Left ventricle myocardium superior (tissue), 1 donor: Measurements from ENCODE around the gene ZNF319. TPM values are rescaled to one million over a fixed set of nuclear protein-coding genes. Genes with fewer than 3 reads are reported as not detected.
A peak's percentile ranks its signal among the peaks of the same experiment; 100 is the strongest.

ENCODE experiments used
- ATAC-seq: fragments of 200-7000 bp; cut with Tn5 transposase; one replicate; pipeline ENCODE4 v1.9.1; 2020; ENCODE audit warnings: mild to moderate bottlenecking, moderate library complexity
- DNase-seq: peaks from one replicate; pipeline ENCODE4 v3.0.0-alpha.2; 2020
- intact Hi-C: fragments of 100-400 bp; cut with micrococcal nuclease; formaldehyde crosslinking; loops from one replicate; pipeline ENCODE4 v1.11.0; 2022
- total RNA-seq: library from RNA; stranded (reverse); fragmentation: NEBNext Ultra II Directional; extraction: Animal tissue kit (Norgen Biotek cat#: 25700); gene quantifications from one replicate; pipeline ENCODE4 v1.2.1, GENCODE V29; 2021
- donor health status: DM: no; HTN: yes; CAD: no; lungs with severe emphysema.

The ZNF319 gene
- total RNA-seq, 1 donor from 2014 or later = 9.2 TPM

DNA sequence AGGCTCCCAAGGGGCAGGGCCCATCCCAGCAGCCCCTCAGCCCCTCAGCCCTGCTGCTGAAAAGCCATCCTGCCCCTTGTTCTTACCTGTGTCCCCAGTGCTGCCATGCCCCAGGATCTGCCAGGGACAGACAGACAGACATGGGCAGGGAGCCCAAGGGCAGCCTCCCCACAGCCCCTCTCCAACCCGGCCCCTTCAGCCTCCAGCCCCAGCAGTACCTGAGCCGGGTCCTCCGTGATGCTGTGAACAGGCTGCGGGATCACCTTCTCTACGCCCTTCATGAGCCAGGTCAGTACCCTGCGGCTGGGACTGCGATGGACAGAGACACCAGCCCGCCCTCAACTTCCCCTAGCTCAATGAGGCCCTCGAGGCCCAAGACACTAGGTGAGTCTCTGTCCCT lies 37.7 kb downstream of the ZNF319 start:
- intact Hi-C loops = no loop called here
- DNase-seq (no peak), ATAC-seq (no peak)

DNA sequence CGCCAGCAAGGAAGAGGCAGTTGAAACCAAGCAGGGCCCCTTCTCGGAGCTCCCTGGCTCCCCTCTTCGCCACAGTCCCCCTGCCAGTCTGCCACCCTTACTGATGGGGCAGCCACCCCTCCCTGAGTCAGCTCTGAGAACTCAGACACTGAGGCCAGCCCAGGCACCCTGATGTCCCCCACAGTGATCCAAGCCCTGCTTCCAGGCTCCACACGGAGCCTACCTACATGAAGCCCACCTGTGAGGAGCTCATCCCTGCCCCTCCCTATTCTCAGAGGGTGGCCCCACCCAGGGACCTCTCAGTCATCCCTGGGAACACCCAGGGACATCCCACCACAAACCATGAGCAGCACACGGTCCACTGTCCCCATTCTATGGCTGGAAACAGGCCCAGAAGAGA lies 38.4 kb downstream of the ZNF319 start:
- intact Hi-C loops = no loop called here
- no peak for DNase-seq
- ATAC-seq = no peak

- DNase-seq = no peak
- intact Hi-C loops = no loop called here
- no peak for ATAC-seq
These were observed 38.9 kb downstream of the ZNF319 start for GRCh38 chr16:57961538-57961937.

- no peak for ATAC-seq
- intact Hi-C loops = no loop called here
- DNase-seq = no peak
These were observed 39.5 kb downstream of the ZNF319 start for GRCh38 chr16:57960826-57961472.

- intact Hi-C loops = no loop called here
- no peak for ATAC-seq
- DNase-seq = no peak
These were observed 40.2 kb downstream of the ZNF319 start for GRCh38 chr16:57960310-57960709.

DNA sequence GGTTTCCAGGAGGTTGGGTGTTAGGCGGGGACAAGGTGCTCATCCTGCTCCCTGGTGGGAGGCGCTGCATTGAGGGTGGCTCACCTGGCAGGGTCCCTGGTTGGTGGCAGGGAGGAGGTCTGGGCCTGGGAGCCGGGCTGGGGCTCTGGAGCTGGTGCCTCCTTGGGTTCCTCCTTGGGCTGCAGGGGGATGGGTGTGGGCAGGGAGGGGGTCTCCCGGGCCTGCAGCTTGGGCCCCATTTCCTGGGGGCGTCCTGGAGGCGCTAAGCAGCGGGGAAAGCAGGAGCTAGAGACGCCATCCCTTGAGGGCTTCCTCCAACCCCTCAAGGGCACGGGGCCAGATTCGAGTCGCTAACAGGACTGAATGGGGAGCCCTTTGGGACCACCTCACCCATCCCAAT lies 40.7 kb downstream of the ZNF319 start:
- ATAC-seq (no peak), DNase-seq (no peak)
- intact Hi-C loops = no loop called here

DNA sequence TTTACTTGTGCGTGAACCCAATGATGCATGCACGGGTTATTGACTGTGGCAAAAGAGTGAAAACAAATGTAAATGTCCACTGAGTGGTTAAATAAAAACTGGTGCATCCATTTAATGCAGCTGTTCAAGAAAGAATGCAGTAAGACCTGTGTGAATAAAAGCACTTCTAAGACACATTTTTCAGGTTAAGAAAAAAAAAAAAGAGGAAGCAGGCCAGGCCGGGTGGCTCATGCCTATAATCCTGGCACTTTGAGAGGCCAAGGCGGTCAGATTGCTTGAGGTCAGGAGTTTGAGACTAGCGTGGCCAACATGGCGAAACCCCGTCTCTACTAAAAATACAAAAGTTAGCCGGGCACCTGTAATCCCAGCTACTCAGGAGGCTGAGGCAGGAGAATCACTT lies 41.4 kb downstream of the ZNF319 start:
- no peak for DNase-seq
- no peak for ATAC-seq
- intact Hi-C loops = no loop called here

DNA sequence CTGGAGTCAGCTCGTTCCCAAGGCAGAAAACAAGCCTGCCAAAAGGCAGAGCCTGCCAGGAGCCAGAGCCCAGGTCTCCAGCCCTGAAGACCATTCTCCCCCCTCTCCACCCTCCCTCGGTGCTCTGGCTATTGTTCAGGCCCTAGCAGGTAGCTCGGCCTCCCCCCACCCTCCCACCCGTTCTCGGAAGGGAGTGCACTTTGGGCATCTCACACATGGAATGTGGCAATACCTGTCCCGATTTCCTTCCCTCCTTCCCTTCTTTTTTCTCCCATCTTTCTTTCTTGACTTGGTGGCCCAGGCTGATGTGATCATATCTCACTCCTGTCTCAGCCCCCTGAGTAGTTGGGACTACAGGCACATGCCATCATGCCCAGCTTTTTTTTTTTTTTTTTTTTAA lies 41.9 kb downstream of the ZNF319 start:
- DNase-seq (no peak), ATAC-seq (no peak)
- intact Hi-C loops = no loop called here

- DNase-seq (no peak), ATAC-seq (no peak)
- intact Hi-C loops = no loop called here
These were observed 42.6 kb downstream of the ZNF319 start for GRCh38 chr16:57957673-57958392.

GRCh38 chr16:57956924-57957672 lies 43.4 kb downstream of the ZNF319 start:
- no peak for ATAC-seq
- intact Hi-C loops = no loop called here
- no peak for DNase-seq

DNA sequence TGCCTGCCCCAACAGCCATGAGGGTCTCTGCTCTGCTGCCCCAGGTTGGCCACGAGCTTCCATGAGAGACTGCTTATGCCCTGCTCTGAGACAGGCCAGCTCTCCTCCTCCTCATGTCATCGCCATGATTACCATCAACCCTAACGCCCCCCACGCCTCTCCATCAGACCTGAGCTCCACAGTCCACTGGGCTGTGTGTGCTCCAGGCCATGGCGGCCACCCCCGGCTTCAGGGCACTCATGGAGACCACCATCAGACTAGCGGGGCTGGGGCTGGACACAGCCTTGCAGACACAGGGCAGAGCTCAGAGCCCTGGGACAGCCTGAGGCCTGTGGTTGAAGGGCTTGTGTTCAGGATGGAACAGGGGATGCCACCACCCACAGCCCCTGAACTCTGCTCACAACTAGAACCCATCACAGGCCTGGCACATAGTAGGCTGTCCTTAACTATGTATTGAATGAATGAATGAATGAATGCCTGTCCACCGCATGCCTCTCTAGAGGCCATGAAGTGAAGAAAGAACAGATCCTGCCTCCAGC lies 44.1 kb downstream of the ZNF319 start:
- intact Hi-C loops = no loop called here
- ATAC-seq (no peak), DNase-seq (no peak)

DNA sequence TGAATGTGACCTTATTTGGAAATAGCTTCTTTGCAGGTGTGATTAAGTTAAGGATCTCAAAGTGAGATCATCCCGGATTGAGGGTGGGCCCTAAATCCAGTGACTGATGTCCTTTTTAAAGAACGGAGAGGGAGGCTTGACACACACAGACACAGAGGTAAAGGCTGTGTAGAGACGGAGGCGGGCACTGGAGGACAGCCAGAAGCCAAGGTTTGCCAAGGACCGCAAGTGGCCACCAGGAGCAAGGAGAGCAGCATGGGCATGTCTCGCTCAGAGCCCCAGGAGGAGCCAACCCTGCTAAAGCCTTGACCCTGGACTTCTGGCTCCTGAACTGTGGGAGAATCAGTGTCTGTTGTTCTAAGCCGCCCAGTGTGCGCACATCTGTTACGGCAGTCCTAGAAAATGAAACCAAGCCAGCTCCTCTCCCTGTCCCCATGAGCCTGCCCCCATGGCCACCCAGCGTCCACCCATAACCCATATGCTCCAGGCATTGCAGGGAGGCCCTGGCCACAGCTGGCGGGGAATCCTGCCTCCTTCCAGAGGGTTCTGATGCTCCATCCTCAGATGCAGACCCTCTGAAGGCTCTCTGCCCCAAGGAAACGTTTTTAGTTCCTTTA lies 44.8 kb downstream of the ZNF319 start:
- ATAC-seq (peak; percentile 74), DNase-seq (peak; percentile 51)
- intact Hi-C loops = no loop called here

- ATAC-seq (no peak), DNase-seq (no peak)
- intact Hi-C loops = no loop called here
These were observed 46.6 kb downstream of the ZNF319 start for GRCh38 chr16:57953857-57954256.

DNA sequence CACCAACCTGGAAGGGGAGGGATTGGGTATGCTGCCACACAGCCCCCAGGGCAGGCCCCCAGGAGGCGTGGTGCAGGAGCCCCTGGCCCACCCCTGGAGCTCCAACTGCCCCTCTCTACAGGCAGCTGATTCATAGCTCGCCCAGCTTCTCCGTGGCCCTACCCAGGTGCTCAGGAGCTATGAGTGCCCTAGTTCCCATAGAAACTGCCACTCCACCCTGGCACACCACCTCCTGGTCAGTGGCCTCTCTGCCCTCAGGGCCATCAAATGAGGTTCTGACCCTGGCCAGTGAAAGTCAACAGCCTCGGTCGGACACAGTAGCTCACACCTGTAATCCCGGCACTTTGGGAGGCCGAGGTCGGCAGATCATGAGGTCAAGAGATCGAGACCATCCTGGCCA lies 47.6 kb downstream of the ZNF319 start:
- no peak for DNase-seq
- intact Hi-C loops = no loop called here
- ATAC-seq = no peak

GRCh38 chr16:57951204-57951960 lies 49.1 kb downstream of the ZNF319 start:
- intact Hi-C loops = no loop called here
- ATAC-seq (no peak), DNase-seq (no peak)

DNA sequence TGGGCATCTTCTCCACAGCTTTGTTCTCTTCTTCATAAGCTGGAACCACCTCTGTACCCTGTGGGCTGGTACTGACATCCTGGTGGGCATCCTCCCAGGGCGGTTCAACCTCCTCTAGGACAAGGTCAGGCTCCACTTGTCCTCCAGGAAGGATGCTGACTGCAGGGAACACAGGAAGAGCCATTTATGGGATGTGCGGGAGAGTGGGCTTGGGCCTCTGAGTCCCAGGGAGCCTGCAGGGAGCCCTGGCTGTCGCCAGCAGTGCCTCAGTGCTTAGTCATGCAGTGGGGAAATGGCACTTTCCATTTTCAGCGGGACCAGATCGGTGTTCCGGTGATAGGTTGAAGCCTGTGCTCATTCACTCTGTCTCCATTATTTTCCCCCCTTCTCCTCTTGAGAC lies 50.1 kb downstream of the ZNF319 start:
- intact Hi-C loops = no loop called here

DNA sequence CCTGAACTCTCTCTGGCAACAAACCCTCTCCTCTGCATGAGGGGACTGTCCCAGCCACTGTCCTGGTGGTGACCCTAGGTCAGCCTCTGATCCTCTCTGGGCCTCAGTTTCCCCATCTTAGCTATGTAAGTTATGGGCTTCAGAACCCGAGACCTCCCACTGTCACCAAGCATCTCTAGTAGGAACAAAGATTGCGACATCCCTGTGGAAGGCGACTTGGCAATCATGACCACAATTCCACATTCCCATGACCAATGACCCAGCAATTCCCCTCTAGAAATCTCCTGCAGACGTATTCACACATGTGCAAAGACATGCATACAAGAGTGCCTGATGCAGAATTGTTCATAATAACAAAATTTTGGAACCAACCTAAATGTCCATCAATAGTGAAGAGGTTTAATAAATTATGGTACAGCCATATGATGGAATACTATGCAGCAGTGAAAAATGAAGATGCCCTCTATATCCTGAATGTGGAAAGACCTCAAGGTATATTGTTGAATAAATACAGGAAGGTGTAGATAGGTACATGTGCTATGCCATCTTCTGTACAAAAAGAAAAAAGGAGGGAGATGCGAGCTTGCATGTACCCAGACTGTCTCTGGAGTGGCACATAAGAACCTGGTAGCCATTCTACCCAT lies 50.8 kb downstream of the ZNF319 start:
- intact Hi-C loops = no loop called here
- ATAC-seq (no peak), DNase-seq (no peak)

More for the DNA sequence above, 50.1 kb downstream of the ZNF319 start:
- ATAC-seq = no peak
- DNase-seq = no peak

GRCh38 chr16:57949013-57949412 lies 51.5 kb downstream of the ZNF319 start:
- no peak for DNase-seq
- no peak for ATAC-seq
- intact Hi-C loops = no loop called here

- ATAC-seq = no peak
- intact Hi-C loops = no loop called here
- DNase-seq = no peak
These were observed 52.4 kb downstream of the ZNF319 start for GRCh38 chr16:57948027-57948426.
